Stimulated activated CD4-positive, alpha-beta T cell treated with anti-CD3 and anti-CD28 coated beads, Interleukin-15, amount 100 ng/mL, for 48 hours (primary cell): ENCODE results near the gene CPA2.

Source experiments
- DNase-seq, 2 donors: peaks; one replicate each; pipeline ENCODE4 v3.0.0-alpha.2; 2020; ENCODE audit warnings: low read depth in 2 of 2

CPA2 gene

GRCh38 chr7:130279286-130279685, 12.6 kb downstream of the CPA2 start:
- no peak for DNase-seq

GRCh38 chr7:130279906-130280305, 13.2 kb downstream of the CPA2 start:
- DNase-seq, result no peak

- no peak for DNase-seq
Observed at GRCh38 chr7:130281260-130281659, 14.6 kb downstream of the CPA2 start.

GRCh38 chr7:130286881-130287280, 20.2 kb downstream of the CPA2 start:
- no peak for DNase-seq

- no peak for DNase-seq
Observed at GRCh38 chr7:130288168-130288567, 21.5 kb downstream of the CPA2 start.

- DNase-seq, result no peak
Observed at GRCh38 chr7:130288829-130289228, 22.2 kb downstream of the CPA2 start.

GRCh38 chr7:130289478-130289877, 22.8 kb downstream of the CPA2 start:
- no peak for DNase-seq

GRCh38 chr7:130290745-130291144, 24.1 kb downstream of the CPA2 start:
- DNase-seq, result no peak

- DNase-seq, result no peak
Observed at GRCh38 chr7:130292682-130293257, 26.1 kb downstream of the CPA2 start, which contains the start of gene CPA4. Gene CPA4 (plus strand): TSS chr7:130293161. CDS start chr7:130293181, 20 bp downstream.

- DNase-seq, result no peak
Observed at GRCh38 chr7:130293521-130293920, 26.9 kb downstream of the CPA2 start.

- DNase-seq, result no peak
Observed at GRCh38 chr7:130294314-130294713, 27.7 kb downstream of the CPA2 start.

GRCh38 chr7:130296221-130296951, 29.7 kb downstream of the CPA2 start:
- no peak for DNase-seq

GRCh38 chr7:130297628-130298543, 31.2 kb downstream of the CPA2 start:
- DNase-seq, result no peak

GRCh38 chr7:130298544-130299326, 32.1 kb downstream of the CPA2 start:
- DNase-seq, result no peak

- DNase-seq, result no peak
Observed at GRCh38 chr7:130299866-130300265, 33.2 kb downstream of the CPA2 start.

GRCh38 chr7:130301501-130302020, 34.9 kb downstream of the CPA2 start:
- no peak for DNase-seq

- DNase-seq, result no peak
Observed at GRCh38 chr7:130302649-130303048, 36.0 kb downstream of the CPA2 start.

GRCh38 chr7:130303127-130303526, 36.5 kb downstream of the CPA2 start:
- no peak for DNase-seq

- no peak for DNase-seq
Observed at GRCh38 chr7:130303551-130303950, 36.9 kb downstream of the CPA2 start.

GRCh38 chr7:130303982-130304381, 37.3 kb downstream of the CPA2 start:
- DNase-seq, result no peak

- DNase-seq, result no peak
Observed at GRCh38 chr7:130304878-130305277, 38.2 kb downstream of the CPA2 start.
